NB4 (cell line): ENCODE measurements around the gene TEX53.

ENCODE experiments used
- CTCF ChIP-seq: IDR thresholded peaks from one replicate; pipeline ENCODE4 v1.5.1; 2012; ENCODE audit warnings: low read depth, low read length
- MYC ChIP-seq: IDR thresholded peaks from 2 replicates; pipeline ENCODE4 v1.6.1; 2011; ENCODE audit warnings: low read depth, low read length
- POLR2A ChIP-seq: IDR thresholded peaks from 2 replicates; pipeline ENCODE4 v1.6.1; 2011; ENCODE audit warnings: mild to moderate bottlenecking; ENCODE audit not compliant: insufficient read length; ENCODE audit errors: extremely low read depth
- TF ChIP-seq, protein P1 (sequence below): IDR thresholded peaks from 2 replicates; pipeline ENCODE4 v1.6.1; 2011; ENCODE audit warnings: low read depth, low read length

GRCh38 chr9:114626415-114627020 is 31.1 kb downstream of the TEX53 start:
- TF ChIP-seq CTCF (no peak), POLR2A (no peak), MYC (no peak)
- TF ChIP-seq, protein P1, sequence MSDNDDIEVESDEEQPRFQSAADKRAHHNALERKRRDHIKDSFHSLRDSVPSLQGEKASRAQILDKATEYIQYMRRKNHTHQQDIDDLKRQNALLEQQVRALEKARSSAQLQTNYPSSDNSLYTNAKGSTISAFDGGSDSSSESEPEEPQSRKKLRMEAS = no peak
